Endothelial cell of umbilical vein (primary cell): Measurements from ENCODE around the gene GJA8. TPM values are rescaled to one million over a fixed set of nuclear protein-coding genes. Genes with fewer than 3 reads are reported as not detected.

Source experiments
- BruUV-seq: library from RNA; stranded (reverse); fragments of 400-500 nt; replicated peaks from 2 replicates; lab custom pipeline; 2021; lab: Mats Ljungman, UMichigan
- CTCF ChIA-PET: fragments of 300-600, 350-600 bp; sonication (Branson Sonifier 250); formaldehyde crosslinking; loops from one replicate; lab custom pipeline; 2021; ENCODE audit warnings: antibody characterized with exemption, inconsistent platforms; lab: Charles Lee
- POLR2A ChIA-PET: fragments of 300-600, 350-600 bp; sonication (Branson Sonifier 250); formaldehyde crosslinking; loops from one replicate; lab custom pipeline; 2021; ENCODE audit warnings: antibody characterized with exemption, inconsistent platforms; lab: Charles Lee
- DNase-seq: peaks from one replicate; pipeline ENCODE4 v3.0.0-alpha.2; 2011; ENCODE audit warnings: low read depth, low spot score
- FAIRE-seq: peaks from 2 replicates; lab custom pipeline; 2011; peaks lifted over from hg19 to GRCh38; lab: Jason Lieb, UNC
- H2AFZ ChIP-seq: 2 replicates; pipeline ENCODE4 v1.6.0; 2012; ENCODE audit warnings: low read depth, low read length, control low read depth, inconsistent platforms
- H3K27ac ChIP-seq: 2 replicates; pipeline ENCODE4 v1.5.1; 2011; ENCODE audit warnings: low read depth, mild to moderate bottlenecking, control low read depth, low read length, moderate library complexity; ENCODE audit not compliant: insufficient read depth
- H3K27me3 ChIP-seq, 2 experiments: 2 replicates each; pipeline versions ENCODE4 v1.6.0 to v1.6.1; 2011; ENCODE audit warnings: low read length in 2 of 2, mixed read lengths in 1 of 2; ENCODE audit not compliant: control insufficient read depth in 2 of 2, insufficient read depth in 2 of 2
- H3K36me3 ChIP-seq, 2 experiments: 2 replicates in 1 of 2; 3 replicates in 1 of 2; pipeline ENCODE4 v1.5.1; 2011; ENCODE audit warnings: low read length in 2 of 2, mild to moderate bottlenecking in 1 of 2, moderate library complexity in 1 of 2; ENCODE audit not compliant: control insufficient read depth in 2 of 2, insufficient read depth in 2 of 2; ENCODE audit errors: extremely low read depth in 1 of 2
- H3K4me1 ChIP-seq: 3 replicates; pipeline ENCODE4 v1.5.1; 2011; ENCODE audit warnings: mild to moderate bottlenecking, low read length; ENCODE audit not compliant: control insufficient read depth, insufficient read depth; ENCODE audit errors: extremely low read depth
- H3K4me2 ChIP-seq: 2 replicates; pipeline ENCODE4 v1.6.1; 2011; ENCODE audit warnings: low read length, control low read depth, mixed read lengths; ENCODE audit not compliant: insufficient read depth
- H3K4me3 ChIP-seq, 3 experiments: fragments of 200-600 bp in 1 of 3; sonication (generic), shearing (Covaris generic) in 1 of 3; replicated peaks in 1 of 3; 2 replicates each; pipeline ENCODE4 v1.5.1; 2011 to 2016; ENCODE audit warnings: control low read depth in 3 of 3, low read length in 3 of 3, mild to moderate bottlenecking in 2 of 3, inconsistent platforms in 1 of 3, low read depth in 1 of 3, moderate library complexity in 1 of 3; ENCODE audit not compliant: insufficient read depth in 1 of 3
- H3K79me2 ChIP-seq: 2 replicates; pipeline ENCODE4 v1.6.0; 2012; ENCODE audit warnings: low read length, inconsistent platforms; ENCODE audit not compliant: control insufficient read depth, insufficient read depth
- H3K9ac ChIP-seq: replicated peaks from 2 replicates; pipeline ENCODE3; 2011; ENCODE audit warnings: low read length, control low read depth; ENCODE audit not compliant: insufficient read depth; ENCODE audit errors: extremely low read depth
- H3K9me1 ChIP-seq: replicated peaks from 3 replicates; pipeline ENCODE4 v1.6.0; 2011; ENCODE audit warnings: mild to moderate bottlenecking, low read length; ENCODE audit not compliant: control insufficient read depth, insufficient read depth; ENCODE audit errors: extremely low read depth
- H3K9me3 ChIP-seq: replicated peaks from 2 replicates; pipeline ENCODE4 v1.5.1; 2012; ENCODE audit warnings: low read length, inconsistent platforms; ENCODE audit not compliant: control insufficient read depth, insufficient read depth
- H4K20me1 ChIP-seq: replicated peaks from 2 replicates; pipeline ENCODE3; 2011; ENCODE audit warnings: mild to moderate bottlenecking, low read length; ENCODE audit not compliant: control insufficient read depth, insufficient read depth; ENCODE audit errors: extremely low read depth
- CTCF ChIP-seq, 2 donors: IDR thresholded peaks; 1 replicate in 1 of 2; 2 replicates in 1 of 2; pipeline ENCODE4 v1.5.1; 2011; ENCODE audit warnings: low read length in 2 of 2, mild to moderate bottlenecking in 2 of 2, moderate library complexity in 2 of 2, control low read depth in 1 of 2, inconsistent platforms in 1 of 2, low read depth in 1 of 2; ENCODE audit not compliant: insufficient read depth in 1 of 2; ENCODE audit errors: extremely low read depth in 1 of 2
- EZH2 ChIP-seq: IDR thresholded peaks from 2 replicates; pipeline ENCODE4 v1.6.1; 2012; ENCODE audit warnings: borderline replicate concordance, low read depth, mild to moderate bottlenecking, moderate library complexity, low read length, inconsistent platforms; ENCODE audit not compliant: severe bottlenecking
- FOS ChIP-seq: IDR thresholded peaks from 2 replicates; pipeline ENCODE4 v1.6.1; 2011; ENCODE audit warnings: mild to moderate bottlenecking, low read length, moderate library complexity, borderline replicate concordance; ENCODE audit not compliant: insufficient read depth
- GATA2 ChIP-seq: IDR thresholded peaks from 2 replicates; pipeline ENCODE4 v1.7.0; 2011; ENCODE audit warnings: low read depth, mild to moderate bottlenecking, moderate library complexity, mixed read lengths, low read length; ENCODE audit not compliant: insufficient read length, insufficient read depth
- JUN ChIP-seq: IDR thresholded peaks from 2 replicates; pipeline ENCODE4 v1.6.1; 2011; ENCODE audit warnings: borderline replicate concordance, low read depth; ENCODE audit not compliant: insufficient read length, insufficient read depth
- MAX ChIP-seq: IDR thresholded peaks from 2 replicates; pipeline ENCODE4 v1.6.1; 2011; ENCODE audit not compliant: insufficient read depth, insufficient read length
- MYC ChIP-seq: IDR thresholded peaks from one replicate; pipeline ENCODE4 v1.6.1; 2011; ENCODE audit warnings: mild to moderate bottlenecking, low read depth, low read length
- POLR2A ChIP-seq: IDR thresholded peaks from 2 replicates; pipeline ENCODE4 v1.6.1; 2012; ENCODE audit warnings: low read depth, mild to moderate bottlenecking, control low read depth, low read length
- POLR2AphosphoS5 ChIP-seq: IDR thresholded peaks from 2 replicates; pipeline ENCODE4 v1.6.1; 2012; ENCODE audit warnings: low read depth, mild to moderate bottlenecking, control low read depth, low read length, moderate library complexity; ENCODE audit not compliant: insufficient read depth
- dilution Hi-C: fragments of 300-500 bp; cut with MboI; formaldehyde crosslinking; loops from one replicate; pipeline ENCODE4 v1.15.0; 2019; ENCODE audit warnings: low sequenced_read_pairs; ENCODE audit not compliant: extremely low pct_ligation_motif_present
- intact Hi-C: fragments of 100-400 bp; cut with micrococcal nuclease; formaldehyde crosslinking; loops from one replicate; pipeline ENCODE4 v1.10.0; 2022
- polyA plus RNA-seq, 4 experiments: library from polyadenylated mRNA; depleted of rRNA in 3 of 4; stranded (reverse) in 3 of 4; unstranded in 1 of 4; fragments of >200 nt; gene quantifications; 2 replicates each; pipeline versions ENCODE4 v1.2.1 to v1.2.3, GENCODE V29; 2011 to 2012; ENCODE audit warnings: missing spikeins in 1 of 4
- total RNA-seq: library from RNA; stranded (reverse); gene quantifications from 2 replicates; pipeline ENCODE4 v1.2.3, GENCODE V29; 2021

GJA8 gene
- total and polyA plus RNA-seq, 2 donors (not counting 3 experiments of a cell fraction or from before 2014, with no cell fraction given) = not detected

GRCh38 chr1:147904726-147905125 lies 2.1 kb downstream of the GJA8 start:
- no peak overlapping the region for H3K4me2 ChIP-seq
- H4K20me1 ChIP-seq = no peaks in the 10 kb centered on the region
- dilution Hi-C loops (no loop called here), intact Hi-C loops (no loop called here)
- ChIA-PET CTCF (interaction anchor here (4.4 kb wide), 1 partner anchor 12 kb away, joined by 27 read pairs; no protein-coding TSS in a partner anchor), POLR2A (no interaction called here)
- no TSS peak for BruUV-seq
- no peak overlapping the region for H3K9ac ChIP-seq
- H3K27ac ChIP-seq = no peak overlapping the region
- no peaks in the 10 kb centered on the region for H3K9me1 ChIP-seq
- DNase-seq (no peak), FAIRE-seq (no peak)
- no peak overlapping the region for H3K4me3 ChIP-seq
- H3K9me3 ChIP-seq = no peaks in the 10 kb centered on the region
- TF ChIP-seq MYC (no peak), JUN (no peak), MAX (no peak), EZH2 (no peak), GATA2 (no peak), FOS (no peak), CTCF (IDR thresholded peaks at IDR 0.05; ENCODE audit: extremely low read depth in 1 of 2, insufficient read depth in 1 of 2, low read depth in 1 of 2, low read length in 2 of 2) (no peak), POLR2A (no peak), POLR2AphosphoS5 (no peak)
- no peaks in the 10 kb centered on the region for H3K79me2 ChIP-seq
- no peaks in the 10 kb centered on the region for H3K4me1 ChIP-seq
- H3K27me3 ChIP-seq = peaks cover 0 to 12% of the 10 kb centered on the region in 2 experiments
- H2AFZ ChIP-seq = no peak overlapping the region
- H3K36me3 ChIP-seq = no peaks in the 10 kb centered on the region
